Medulla oblongata (tissue), 1 donor: ENCODE data around the gene EIF3L.

Source experiments
- DNase-seq: peaks from one replicate; pipeline ENCODE4 v3.0.0-alpha.2; 2015; ENCODE audit errors: extremely low spot score

The EIF3L gene

GRCh38 chr22:37926771-37927636, 77.8 kb downstream of the EIF3L start:
- no peak for DNase-seq

- DNase-seq: no peak
Measured at GRCh38 chr22:37927637-37927936, 78.4 kb downstream of the EIF3L start.

- no peak for DNase-seq
Measured at GRCh38 chr22:37929390-37929789, 80.2 kb downstream of the EIF3L start.

- peak; percentile 51 for DNase-seq
Measured at GRCh38 chr22:37930270-37930951, 81.2 kb downstream of the EIF3L start.

GRCh38 chr22:37930952-37931440, 81.8 kb downstream of the EIF3L start:
- no peak for DNase-seq

GRCh38 chr22:37931893-37932389, 82.7 kb downstream of the EIF3L start:
- DNase-seq: no peak

- DNase-seq: no peak
Measured at GRCh38 chr22:37932401-37932800, 83.2 kb downstream of the EIF3L start.

GRCh38 chr22:37932821-37933578, 83.8 kb downstream of the EIF3L start:
- DNase-seq: no peak

- DNase-seq: peak; percentile 90
Measured at GRCh38 chr22:37933711-37934376, 84.6 kb downstream of the EIF3L start.
